ENCODE results near the gene TTL. TPM values are rescaled to one million over a fixed set of nuclear protein-coding genes. Genes with fewer than 3 reads are reported as not detected.

Gene TTL
- total and polyA plus RNA-seq, 2 of the 13 experiments (the other 11 are each of a cell fraction or from before 2014, with no cell fraction given), result 19.0 to 59.8 TPM

GRCh38 chr2:112482309-112483041, 519 bp downstream of the TTL start (continued):
- TF ChIP-seq, protein P1, sequence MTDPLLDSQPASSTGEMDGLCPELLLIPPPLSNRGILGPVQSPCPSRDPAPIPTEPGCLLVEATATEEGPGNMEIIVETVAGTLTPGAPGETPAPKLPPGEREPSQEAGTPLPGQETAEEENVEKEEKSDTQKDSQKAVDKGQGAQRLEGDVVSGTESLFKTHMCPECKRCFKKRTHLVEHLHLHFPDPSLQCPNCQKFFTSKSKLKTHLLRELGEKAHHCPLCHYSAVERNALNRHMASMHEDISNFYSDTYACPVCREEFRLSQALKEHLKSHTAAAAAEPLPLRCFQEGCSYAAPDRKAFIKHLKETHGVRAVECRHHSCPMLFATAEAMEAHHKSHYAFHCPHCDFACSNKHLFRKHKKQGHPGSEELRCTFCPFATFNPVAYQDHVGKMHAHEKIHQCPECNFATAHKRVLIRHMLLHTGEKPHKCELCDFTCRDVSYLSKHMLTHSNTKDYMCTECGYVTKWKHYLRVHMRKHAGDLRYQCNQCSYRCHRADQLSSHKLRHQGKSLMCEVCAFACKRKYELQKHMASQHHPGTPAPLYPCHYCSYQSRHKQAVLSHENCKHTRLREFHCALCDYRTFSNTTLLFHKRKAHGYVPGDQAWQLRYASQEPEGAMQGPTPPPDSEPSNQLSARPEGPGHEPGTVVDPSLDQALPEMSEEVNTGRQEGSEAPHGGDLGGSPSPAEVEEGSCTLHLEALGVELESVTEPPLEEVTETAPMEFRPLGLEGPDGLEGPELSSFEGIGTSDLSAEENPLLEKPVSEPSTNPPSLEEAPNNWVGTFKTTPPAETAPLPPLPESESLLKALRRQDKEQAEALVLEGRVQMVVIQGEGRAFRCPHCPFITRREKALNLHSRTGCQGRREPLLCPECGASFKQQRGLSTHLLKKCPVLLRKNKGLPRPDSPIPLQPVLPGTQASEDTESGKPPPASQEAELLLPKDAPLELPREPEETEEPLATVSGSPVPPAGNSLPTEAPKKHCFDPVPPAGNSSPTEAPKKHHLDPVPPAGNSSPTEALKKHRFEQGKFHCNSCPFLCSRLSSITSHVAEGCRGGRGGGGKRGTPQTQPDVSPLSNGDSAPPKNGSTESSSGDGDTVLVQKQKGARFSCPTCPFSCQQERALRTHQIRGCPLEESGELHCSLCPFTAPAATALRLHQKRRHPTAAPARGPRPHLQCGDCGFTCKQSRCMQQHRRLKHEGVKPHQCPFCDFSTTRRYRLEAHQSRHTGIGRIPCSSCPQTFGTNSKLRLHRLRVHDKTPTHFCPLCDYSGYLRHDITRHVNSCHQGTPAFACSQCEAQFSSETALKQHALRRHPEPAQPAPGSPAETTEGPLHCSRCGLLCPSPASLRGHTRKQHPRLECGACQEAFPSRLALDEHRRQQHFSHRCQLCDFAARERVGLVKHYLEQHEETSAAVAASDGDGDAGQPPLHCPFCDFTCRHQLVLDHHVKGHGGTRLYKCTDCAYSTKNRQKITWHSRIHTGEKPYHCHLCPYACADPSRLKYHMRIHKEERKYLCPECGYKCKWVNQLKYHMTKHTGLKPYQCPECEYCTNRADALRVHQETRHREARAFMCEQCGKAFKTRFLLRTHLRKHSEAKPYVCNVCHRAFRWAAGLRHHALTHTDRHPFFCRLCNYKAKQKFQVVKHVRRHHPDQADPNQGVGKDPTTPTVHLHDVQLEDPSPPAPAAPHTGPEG (CRISPR knock-in tag; IDR thresholded peaks at IDR 0.05), result peak; percentile 24; the same call in 1 of the 2 replicates
- TF ChIP-seq ZXDC (CRISPR knock-in tag; IDR thresholded peaks at IDR 0.05) (0 out of 2 replicates have a peak, but pooled peaks have one; percentile 37), E2F5 (CRISPR knock-in tag; conservative IDR thresholded peaks at IDR 0.05) (0 out of 2 replicates have a peak, but pooled peaks have one; percentile 26), HNRNPL (IDR thresholded peaks at IDR 0.05; ENCODE audit: low read depth, low read length) (no peak), RARA (CRISPR knock-in tag; IDR thresholded peaks at IDR 0.05) (peak; percentile 6; the same call in 1 of the 2 replicates), RBFOX2 (IDR thresholded peaks at IDR 0.05; ENCODE audit: low read depth, low read length) (peak; percentile 69), NFKB2 (CRISPR knock-in tag; IDR thresholded peaks at IDR 0.05; ENCODE audit: borderline replicate concordance) (peak; percentile 10; the same call in 1 of the 2 replicates), KDM2A (CRISPR knock-in tag; IDR thresholded peaks at IDR 0.05; ENCODE audit: borderline replicate concordance, low read depth) (peak; percentile 46; the same call in 1 of the 2 replicates), ZNF274 (CRISPR knock-in tag; IDR thresholded peaks at IDR 0.05) (0 out of 2 replicates have a peak, but pooled peaks have one; percentile 18), ZNF782 (CRISPR knock-in tag; IDR thresholded peaks at IDR 0.05; ENCODE audit: borderline replicate concordance) (no peak), ZNF879 (CRISPR knock-in tag; IDR thresholded peaks at IDR 0.05) (0 out of 2 replicates have a peak, but pooled peaks have one; percentile 81)
- TF ChIP-seq, protein P2, sequence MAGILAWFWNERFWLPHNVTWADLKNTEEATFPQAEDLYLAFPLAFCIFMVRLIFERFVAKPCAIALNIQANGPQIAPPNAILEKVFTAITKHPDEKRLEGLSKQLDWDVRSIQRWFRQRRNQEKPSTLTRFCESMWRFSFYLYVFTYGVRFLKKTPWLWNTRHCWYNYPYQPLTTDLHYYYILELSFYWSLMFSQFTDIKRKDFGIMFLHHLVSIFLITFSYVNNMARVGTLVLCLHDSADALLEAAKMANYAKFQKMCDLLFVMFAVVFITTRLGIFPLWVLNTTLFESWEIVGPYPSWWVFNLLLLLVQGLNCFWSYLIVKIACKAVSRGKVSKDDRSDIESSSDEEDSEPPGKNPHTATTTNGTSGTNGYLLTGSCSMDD (CRISPR knock-in tag; IDR thresholded peaks at IDR 0.05), result no peak
- TF ChIP-seq, protein P3, sequence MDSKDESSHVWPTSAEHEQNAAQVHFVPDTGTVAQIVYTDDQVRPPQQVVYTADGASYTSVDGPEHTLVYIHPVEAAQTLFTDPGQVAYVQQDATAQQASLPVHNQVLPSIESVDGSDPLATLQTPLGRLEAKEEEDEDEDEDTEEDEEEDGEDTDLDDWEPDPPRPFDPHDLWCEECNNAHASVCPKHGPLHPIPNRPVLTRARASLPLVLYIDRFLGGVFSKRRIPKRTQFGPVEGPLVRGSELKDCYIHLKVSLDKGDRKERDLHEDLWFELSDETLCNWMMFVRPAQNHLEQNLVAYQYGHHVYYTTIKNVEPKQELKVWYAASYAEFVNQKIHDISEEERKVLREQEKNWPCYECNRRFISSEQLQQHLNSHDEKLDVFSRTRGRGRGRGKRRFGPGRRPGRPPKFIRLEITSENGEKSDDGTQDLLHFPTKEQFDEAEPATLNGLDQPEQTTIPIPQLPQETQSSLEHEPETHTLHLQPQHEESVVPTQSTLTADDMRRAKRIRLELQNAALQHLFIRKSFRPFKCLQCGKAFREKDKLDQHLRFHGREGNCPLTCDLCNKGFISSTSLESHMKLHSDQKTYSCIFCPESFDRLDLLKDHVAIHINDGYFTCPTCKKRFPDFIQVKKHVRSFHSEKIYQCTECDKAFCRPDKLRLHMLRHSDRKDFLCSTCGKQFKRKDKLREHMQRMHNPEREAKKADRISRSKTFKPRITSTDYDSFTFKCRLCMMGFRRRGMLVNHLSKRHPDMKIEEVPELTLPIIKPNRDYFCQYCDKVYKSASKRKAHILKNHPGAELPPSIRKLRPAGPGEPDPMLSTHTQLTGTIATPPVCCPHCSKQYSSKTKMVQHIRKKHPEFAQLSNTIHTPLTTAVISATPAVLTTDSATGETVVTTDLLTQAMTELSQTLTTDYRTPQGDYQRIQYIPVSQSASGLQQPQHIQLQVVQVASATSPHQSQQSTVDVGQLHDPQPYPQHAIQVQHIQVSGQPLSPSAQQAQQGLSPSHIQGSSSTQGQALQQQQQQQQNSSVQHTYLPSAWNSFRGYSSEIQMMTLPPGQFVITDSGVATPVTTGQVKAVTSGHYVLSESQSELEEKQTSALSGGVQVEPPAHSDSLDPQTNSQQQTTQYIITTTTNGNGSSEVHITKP (CRISPR knock-in tag; IDR thresholded peaks at IDR 0.05; ENCODE audit: low read depth), result 0 out of 2 replicates have a peak, but pooled peaks have one; percentile 7
